GM12874 (cell line): ENCODE measurements around the gene SPACA7.

Source experiments
- CTCF ChIP-seq: IDR thresholded peaks from 2 replicates; pipeline ENCODE4 v1.5.1; 2011; ENCODE audit warnings: low read depth, mild to moderate bottlenecking, control low read depth, low read length, moderate library complexity; ENCODE audit not compliant: insufficient read depth

Gene SPACA7

DNA sequence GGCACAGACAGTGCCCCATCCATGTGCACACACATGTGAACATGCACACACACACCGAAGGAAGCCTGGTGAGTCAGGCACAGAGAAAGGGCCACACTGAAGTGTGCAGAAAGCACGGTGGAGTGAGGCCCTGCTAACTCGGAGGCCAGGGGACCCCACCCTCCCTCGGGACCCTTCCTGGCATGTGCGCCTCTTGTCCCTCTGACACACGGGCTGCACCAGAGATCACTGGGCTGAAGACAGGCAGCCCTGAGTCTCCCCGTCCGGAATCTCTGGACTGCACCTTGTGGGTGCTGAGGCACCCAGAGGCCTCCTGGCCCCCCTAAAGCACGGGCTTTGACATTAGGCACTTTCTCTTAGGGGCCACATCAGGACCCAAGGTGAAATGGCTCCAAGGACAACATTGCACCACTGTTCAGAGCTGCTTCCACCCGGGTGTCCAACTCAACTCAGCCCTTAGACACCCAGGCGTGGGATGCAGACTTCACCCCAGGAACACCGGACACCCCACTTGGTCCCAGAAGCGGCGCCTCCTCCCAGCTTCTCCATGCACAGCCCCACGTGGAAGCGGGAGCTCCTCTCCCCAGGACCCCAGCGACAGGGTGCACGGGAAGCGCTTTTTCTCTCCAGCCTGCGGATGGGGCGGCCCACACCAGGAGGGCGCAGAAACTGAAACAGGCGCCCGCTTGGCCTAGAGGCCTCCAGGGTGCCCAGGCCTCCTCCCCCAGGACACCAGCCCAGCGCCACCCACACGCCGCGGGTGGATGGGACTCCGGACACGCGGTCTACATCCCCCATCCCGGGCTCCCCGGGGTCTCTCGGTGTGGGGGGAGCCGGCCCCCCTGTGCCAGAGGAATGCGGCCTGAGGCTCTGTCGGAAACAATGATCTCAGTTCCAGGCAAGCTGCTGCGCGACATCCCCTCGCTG is 90.2 kb downstream of the SPACA7 start:
- no peak for TF ChIP-seq CTCF

- no peak for TF ChIP-seq CTCF
These were observed 91.1 kb downstream of the SPACA7 start for GRCh38 chr13:112467236-112467635.

DNA sequence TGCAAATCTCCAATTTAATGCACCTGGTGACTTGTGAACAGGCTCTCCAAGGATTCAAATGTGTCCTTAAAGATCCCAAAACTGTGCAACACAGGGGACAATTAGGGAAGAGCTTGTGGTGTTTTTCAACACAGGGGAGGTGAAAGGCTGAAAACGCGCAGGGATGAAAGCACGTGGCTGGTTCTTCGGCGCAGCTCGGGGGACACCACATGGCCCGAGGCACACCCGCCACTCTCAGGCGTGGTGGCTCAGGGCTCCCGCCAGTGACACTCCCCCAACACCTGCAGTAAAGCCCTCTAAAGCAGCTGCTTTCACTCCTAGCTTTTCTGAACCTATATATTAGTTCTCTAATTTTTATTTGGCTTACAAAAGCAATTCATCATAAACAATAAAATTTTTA is 91.9 kb downstream of the SPACA7 start:
- TF ChIP-seq CTCF = no peak

- TF ChIP-seq CTCF = no peak
These were observed 93.1 kb downstream of the SPACA7 start for GRCh38 chr13:112469071-112469745.

GRCh38 chr13:112473818-112474217 is 97.7 kb downstream of the SPACA7 start:
- no peak for TF ChIP-seq CTCF

DNA sequence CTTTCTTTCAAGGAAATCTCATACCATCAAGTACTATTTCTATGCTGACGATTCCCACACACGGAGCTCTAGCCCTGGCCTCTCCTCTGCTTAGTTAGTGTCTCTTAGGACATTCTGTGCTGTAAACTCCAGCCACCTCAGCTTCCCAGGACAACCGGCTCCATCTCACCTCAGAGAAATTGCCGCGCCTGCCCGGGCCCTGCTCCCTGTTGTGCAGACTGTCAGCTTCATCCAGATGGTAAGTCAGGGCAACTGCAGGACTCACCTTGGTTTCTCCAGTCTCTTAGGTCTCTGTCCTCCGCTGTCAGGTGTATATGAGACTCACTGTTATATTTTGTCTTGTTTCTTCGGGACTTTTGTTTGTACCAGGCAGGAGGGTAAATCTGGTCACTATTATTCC is 98.7 kb downstream of the SPACA7 start:
- no peak for TF ChIP-seq CTCF

DNA sequence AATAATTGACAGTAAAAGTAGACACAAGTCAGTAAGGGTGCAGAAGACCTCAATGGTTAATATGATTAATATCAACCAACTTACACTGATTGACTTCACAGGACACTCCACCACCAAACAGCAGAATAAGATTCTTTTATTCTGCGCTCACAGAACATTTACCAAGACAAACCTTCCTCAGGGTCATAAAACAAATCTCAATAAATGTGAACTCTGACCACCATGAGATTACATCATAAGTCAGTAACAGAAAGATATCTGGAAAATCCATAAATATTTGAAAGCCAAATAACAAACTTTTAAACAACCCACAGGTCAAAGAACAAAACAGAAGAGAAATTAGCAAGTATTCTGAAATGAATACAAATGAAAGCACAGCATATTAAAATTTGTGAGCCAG is 99.7 kb downstream of the SPACA7 start:
- TF ChIP-seq CTCF = no peak
